ENCODE data around the gene FSD2.

- TF ChIP-seq POLR2A (IDR thresholded peaks at IDR 0.05; ENCODE audit: low read length) (no peak), GATA1 (IDR thresholded peaks at IDR 0.05; ENCODE audit: low read depth, low read length) (no peak)
These were observed 2.2 kb upstream of the FSD2 start for GRCh38 chr15:82807920-82808633.
